Esophagus (tissue), 2 donors: ENCODE measurements around the gene ZNF236. TPM values are rescaled to one million over a fixed set of nuclear protein-coding genes. Genes with fewer than 3 reads are reported as not detected.

Experiments
- H3K27ac ChIP-seq, 2 donors: one replicate each; pipeline ENCODE4 v1.5.1; 2013; ENCODE audit warnings: low read depth in 2 of 2, mild to moderate bottlenecking in 2 of 2, inconsistent platforms in 1 of 2, low read length in 1 of 2, moderate library complexity in 1 of 2
- H3K27me3 ChIP-seq, 2 donors: one replicate each; pipeline ENCODE4 v1.6.1; 2013; ENCODE audit warnings: low read length in 2 of 2, control low read depth in 1 of 2, mild to moderate bottlenecking in 1 of 2; ENCODE audit not compliant: insufficient read depth in 2 of 2, control insufficient read depth in 1 of 2
- H3K36me3 ChIP-seq, 2 donors: one replicate each; pipeline ENCODE4 v1.6.1; 2013; ENCODE audit warnings: low read length in 1 of 2; ENCODE audit not compliant: control insufficient read depth in 2 of 2, insufficient read depth in 2 of 2
- H3K4me1 ChIP-seq, 2 donors: one replicate each; pipeline ENCODE4 v1.6.1; 2013; ENCODE audit warnings: low read length in 1 of 2; ENCODE audit not compliant: control insufficient read depth in 2 of 2, insufficient read depth in 2 of 2
- H3K4me3 ChIP-seq, 2 donors: one replicate each; pipeline ENCODE4 v1.5.1; 2013; ENCODE audit warnings: low read length in 2 of 2, mild to moderate bottlenecking in 2 of 2, low read depth in 1 of 2, moderate library complexity in 1 of 2
- H3K9me3 ChIP-seq, 2 donors: one replicate each; pipeline ENCODE4 v1.6.1; 2013; ENCODE audit warnings: mild to moderate bottlenecking in 2 of 2, low read depth in 1 of 2, low read length in 1 of 2, moderate library complexity in 1 of 2; ENCODE audit not compliant: control insufficient read depth in 2 of 2, insufficient read depth in 1 of 2
- WGBS, 2 donors: extraction: QIAGEN DNeasy Blood & Tissue Kit; methylation state at CpG; one replicate each; pipeline ENCODE4 v1.1.7; 2013; 5-methylcytosine and 5-hydroxymethylcytosine counted together
- polyA plus RNA-seq, 2 donors: library from polyadenylated mRNA; stranded (reverse); fragments of 200-250 nt; gene quantifications; one replicate each; pipeline ENCODE4 v1.2.3, GENCODE V29; 2013
- donor health status: healthy with polysubstance abuse.
- donor health status: Bipolar disorder and iron deficiency.

Gene ZNF236
- polyA plus RNA-seq, 2 donors, result 1.3 to 3.0 TPM

DNA sequence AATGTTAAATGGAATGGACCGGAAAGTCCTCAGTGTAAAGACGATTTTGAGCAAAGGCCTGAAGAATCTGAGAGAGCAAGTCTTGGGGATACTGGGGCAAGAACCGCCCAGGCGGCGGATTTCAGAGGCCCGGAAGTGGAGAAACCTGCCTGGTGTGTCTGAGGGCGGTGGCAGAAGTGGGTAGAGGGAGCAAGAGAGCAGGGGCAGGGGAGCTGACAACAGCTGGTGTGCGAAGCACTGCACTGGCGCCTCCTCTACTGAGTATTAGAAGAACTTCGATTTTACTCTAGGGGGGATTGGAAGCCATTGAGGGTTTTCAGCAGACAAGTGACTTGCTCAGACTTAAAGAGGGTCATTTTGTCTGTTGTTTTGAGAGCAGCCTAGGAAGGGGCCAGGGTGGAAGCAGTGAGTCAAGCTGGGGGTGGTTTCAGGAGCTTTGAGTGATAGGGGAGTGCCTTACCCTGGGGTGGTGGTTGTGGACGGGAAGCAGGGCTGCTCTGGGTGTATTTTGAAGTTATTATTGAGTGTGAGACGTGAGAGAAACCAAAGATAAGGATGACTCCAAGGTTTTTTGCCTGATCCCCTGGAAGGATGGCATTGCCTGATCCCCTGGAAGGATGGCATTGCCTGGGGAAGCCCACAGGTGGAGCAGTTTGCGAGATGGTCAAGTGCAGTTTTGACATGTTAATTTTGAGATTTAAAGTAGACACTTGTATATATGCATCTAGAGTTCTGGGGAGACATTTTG is 52.5 kb downstream of the ZNF236 start:
- Histone ChIP-seq H3K9me3 (peaks cover 0 to 2% of the 10 kb centered on the region in 2 donors), H3K36me3 (peaks cover 4 to 13% of the 10 kb centered on the region in 2 donors)
- WGBS, 2 donors, result 86 to 88% methylated on average over 13 of the region's 13 CpGs

DNA sequence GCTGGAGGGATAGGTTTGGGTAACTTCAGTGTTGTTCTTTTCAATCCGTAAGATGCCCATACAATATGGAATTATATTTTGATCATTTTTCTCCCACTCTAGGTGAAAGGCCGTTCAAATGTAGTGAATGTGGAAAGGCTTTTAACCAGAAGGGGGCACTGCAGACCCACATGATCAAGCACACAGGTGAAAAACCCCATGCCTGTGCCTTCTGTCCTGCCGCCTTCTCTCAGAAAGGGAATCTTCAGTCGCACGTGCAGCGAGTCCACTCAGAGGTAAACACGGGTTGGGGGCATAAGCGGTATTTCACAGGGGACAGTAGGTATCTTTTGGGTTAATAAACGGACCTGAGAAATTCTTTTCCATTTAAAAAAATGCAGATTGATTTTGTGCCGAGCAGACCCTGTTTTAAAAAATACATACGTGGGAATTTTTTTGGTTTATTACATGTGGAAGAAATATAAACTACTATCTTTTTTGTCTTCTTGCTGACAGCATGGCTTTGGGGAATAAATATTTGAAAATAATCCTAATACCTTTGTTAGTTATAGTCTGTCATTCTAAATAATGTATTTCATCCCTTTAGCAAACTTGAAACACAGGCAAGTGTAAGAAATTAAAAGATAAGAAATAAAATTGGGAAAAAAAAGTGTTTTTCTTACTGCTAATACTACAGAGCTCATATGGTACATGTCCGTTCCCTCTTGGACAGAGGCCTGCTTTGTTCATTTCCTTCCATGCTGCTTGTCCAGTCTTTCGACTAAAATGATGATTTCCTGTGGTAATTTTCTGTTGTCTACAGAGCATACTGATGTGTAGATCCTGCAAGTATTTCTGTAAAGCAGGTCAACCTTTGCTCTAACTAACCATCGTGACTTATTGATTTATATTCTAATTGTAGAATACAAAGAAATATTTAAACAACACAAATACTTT is 53.3 kb downstream of the ZNF236 start:
- WGBS, 2 donors, result 64 to 67% methylated on average over 14 of the region's 14 CpGs
- peaks cover 0 to 2% of the 10 kb centered on the region in 2 donors for H3K9me3 ChIP-seq
- no peak overlapping the region for H3K4me3 ChIP-seq
- no peaks in the 10 kb centered on the region for H3K4me1 ChIP-seq
- H3K27ac ChIP-seq, result no peak overlapping the region
- H3K27me3 ChIP-seq, result no peaks in the 10 kb centered on the region
- peaks cover 7 to 14% of the 10 kb centered on the region in 2 donors for H3K36me3 ChIP-seq

More for the DNA sequence above, 52.5 kb downstream of the ZNF236 start:
- H3K4me3 ChIP-seq, result no peak overlapping the region
- no peaks in the 10 kb centered on the region for H3K27me3 ChIP-seq
- no peak overlapping the region for H3K27ac ChIP-seq
- no peaks in the 10 kb centered on the region for H3K4me1 ChIP-seq

DNA sequence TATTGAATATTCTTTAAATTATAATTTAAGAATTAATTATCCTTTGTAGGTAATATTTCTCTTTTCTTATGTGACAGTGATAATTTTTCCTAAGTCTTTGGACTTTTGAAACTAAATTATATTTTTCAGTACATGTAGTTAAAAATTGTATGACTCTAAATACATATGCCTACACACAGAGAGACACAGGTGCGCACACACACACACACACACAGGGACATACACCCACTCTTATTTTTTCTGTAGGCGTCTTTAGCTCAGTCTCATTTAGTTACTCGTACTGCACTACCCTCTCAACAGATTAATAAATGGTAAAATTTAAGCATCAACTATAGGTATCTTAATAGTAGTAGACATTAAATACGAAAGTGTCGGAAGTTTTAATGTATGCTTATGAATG is 56.1 kb downstream of the ZNF236 start:
- no peaks in the 10 kb centered on the region for H3K27me3 ChIP-seq
- H3K4me1 ChIP-seq, result no peaks in the 10 kb centered on the region
- H3K9me3 ChIP-seq, result peaks cover 0 to 2% of the 10 kb centered on the region in 2 donors
- no peak overlapping the region for H3K4me3 ChIP-seq
- WGBS, 2 donors, result 86 to 89% methylated on average over 5 of the region's 5 CpGs
- H3K36me3 ChIP-seq, result peaks cover 8 to 23% of the 10 kb centered on the region in 2 donors
- H3K27ac ChIP-seq, result no peak overlapping the region

DNA sequence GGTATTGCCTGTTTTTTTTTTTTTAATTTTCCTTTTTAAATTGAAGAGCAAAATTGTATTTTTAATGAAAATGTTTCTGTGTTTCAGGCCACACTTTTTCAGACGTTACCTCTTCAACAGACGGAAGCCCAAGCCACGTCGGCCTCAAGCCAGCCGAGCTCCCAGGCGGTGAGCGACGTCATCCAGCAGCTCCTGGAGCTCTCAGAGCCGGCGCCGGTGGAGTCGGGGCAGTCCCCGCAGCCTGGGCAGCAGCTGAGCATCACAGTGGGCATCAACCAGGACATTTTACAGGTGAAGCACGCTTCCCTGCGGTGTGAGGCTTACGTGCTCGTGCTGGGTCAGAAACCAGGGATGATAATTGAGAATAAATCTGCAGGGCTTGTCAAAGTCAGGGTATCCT is 57.7 kb downstream of the ZNF236 start:
- H3K9me3 ChIP-seq, result no peaks in the 10 kb centered on the region
- peaks cover 8 to 19% of the 10 kb centered on the region in 2 donors for H3K36me3 ChIP-seq
- H3K4me1 ChIP-seq, result no peaks in the 10 kb centered on the region
- H3K27me3 ChIP-seq, result no peaks in the 10 kb centered on the region
- WGBS, 2 donors, result 96 to 97% methylated on average over 17 of the region's 17 CpGs
- H3K27ac ChIP-seq, result no peak overlapping the region
- no peak overlapping the region for H3K4me3 ChIP-seq

DNA sequence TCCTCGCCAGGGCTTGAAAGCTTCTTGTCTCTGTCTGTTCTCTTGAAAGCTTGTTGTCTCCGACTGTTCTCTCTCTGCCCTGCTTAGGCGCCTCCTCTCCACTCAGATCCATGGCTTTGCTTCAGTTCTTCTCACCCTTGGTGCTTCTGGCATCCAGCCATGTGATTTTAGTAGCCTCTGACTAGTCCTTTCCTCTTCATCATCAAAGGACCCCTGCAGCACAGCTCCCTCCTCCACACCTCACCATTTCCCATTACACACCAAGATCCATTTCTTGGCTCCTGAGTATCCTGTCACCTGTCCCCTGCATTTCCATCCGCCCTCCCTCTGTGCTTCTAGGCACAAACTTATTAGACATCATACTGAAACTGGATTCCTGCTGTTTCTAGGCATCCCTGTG is 59.4 kb downstream of the ZNF236 start:
- Histone ChIP-seq H3K4me1 (no peaks in the 10 kb centered on the region), H3K27me3 (no peaks in the 10 kb centered on the region), H3K9me3 (no peaks in the 10 kb centered on the region), H3K36me3 (peaks cover 14 to 27% of the 10 kb centered on the region in 2 donors), H3K27ac (no peak overlapping the region), H3K4me3 (no peak overlapping the region)
- 94 to 96% methylated on average over 4 of the region's 4 CpGs for WGBS, 2 donors

DNA sequence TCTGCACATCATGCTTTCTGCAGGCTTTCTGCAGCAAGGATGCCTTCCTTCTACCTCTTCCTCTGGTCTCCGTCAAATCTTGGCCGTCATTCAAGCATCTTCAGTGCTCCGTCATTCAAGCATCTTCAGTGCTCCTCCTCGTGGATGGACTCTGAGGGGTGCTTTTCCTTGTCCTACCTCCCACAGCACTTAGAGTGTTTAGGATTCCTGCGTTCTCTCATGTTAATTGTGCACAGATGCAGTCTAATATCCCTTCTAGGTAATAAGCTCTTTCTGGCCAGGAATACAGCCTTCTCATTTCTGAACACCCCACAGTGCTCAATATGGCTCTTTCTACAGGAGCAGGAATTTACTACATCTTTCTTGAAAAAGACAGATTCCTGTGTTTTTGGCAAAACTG is 59.8 kb downstream of the ZNF236 start:
- 73 to 81% methylated on average over 5 of the region's 5 CpGs for WGBS, 2 donors
- no peak overlapping the region for H3K27ac ChIP-seq
- H3K4me1 ChIP-seq, result no peaks in the 10 kb centered on the region
- H3K9me3 ChIP-seq, result no peaks in the 10 kb centered on the region
- H3K4me3 ChIP-seq, result no peak overlapping the region
- peaks cover 14 to 27% of the 10 kb centered on the region in 2 donors for H3K36me3 ChIP-seq
- no peaks in the 10 kb centered on the region for H3K27me3 ChIP-seq

DNA sequence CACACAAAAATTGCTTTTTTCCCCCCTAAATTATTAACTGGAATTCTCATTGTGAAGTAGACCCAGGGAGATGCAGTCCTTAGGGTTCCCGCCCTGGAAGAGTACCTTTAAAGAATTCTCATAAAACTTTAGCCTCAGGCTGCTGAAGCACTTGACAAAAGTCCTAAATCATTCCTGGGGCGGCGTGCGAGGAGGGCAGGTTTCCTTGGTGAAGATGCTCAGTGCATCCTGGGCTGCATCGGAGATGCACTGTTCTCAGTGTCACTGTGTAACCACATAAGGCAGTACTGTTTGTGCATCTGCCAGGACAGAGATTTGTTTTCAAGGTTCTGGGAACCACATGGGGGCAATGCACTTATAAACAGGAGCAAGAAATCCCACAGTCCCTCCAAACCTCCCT is 62.6 kb downstream of the ZNF236 start:
- Histone ChIP-seq H3K4me3 (no peak overlapping the region), H3K27ac (no peak overlapping the region), H3K4me1 (no peaks in the 10 kb centered on the region), H3K27me3 (no peaks in the 10 kb centered on the region), H3K36me3 (peaks cover 14 to 35% of the 10 kb centered on the region in 2 donors), H3K9me3 (no peaks in the 10 kb centered on the region)
- WGBS, 2 donors, result 94 to 95% methylated on average over 5 of the region's 5 CpGs

DNA sequence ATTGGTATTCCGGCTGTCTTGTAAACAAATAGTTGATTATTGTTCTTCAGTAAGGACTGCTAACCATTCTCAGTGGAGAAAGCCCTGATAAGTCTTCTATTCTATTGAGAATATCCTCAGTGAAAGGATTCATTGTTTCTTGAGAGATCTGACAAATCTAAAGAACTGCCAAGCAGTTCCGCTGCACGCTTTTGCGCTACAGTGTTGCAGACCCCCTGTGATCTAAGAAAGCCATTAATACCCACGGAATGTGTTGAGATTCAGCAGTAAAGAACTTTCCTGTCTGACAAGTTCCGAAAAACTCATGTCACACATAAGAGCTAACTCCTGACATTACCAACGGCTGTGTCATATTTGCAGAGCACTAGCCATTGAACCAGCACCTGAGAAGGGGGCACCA is 63.8 kb downstream of the ZNF236 start:
- WGBS, 2 donors, result 85 to 90% methylated on average over 7 of the region's 7 CpGs

DNA sequence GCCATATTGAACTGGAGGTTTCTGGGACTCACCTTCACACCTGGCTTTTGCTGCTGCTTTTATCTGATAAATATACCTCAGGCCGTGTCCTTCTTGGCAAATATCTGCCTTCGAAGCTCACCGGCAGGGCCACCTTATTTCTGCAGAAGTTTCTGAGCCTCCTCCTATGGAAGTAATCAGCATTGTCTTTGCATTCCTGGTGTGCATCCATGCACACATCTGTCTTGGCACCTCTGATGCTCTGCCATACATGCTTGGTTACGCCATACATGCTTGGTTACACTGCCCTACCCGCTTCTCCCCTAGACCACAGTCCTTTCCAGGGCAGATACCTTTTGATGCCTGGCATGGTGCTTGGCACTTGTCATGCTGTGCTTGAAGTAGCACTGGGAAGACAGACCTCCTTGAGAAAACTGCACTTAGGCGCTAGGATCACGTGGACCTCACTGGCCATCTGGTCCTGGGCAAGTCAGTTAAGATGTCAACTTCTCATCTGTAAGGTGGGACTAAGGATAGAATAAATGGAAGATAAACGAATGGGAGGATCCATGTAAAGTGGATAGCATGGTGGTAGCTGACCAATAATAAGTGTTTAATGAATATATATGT is 66.8 kb downstream of the ZNF236 start:
- Histone ChIP-seq H3K4me3 (no peak overlapping the region), H3K4me1 (no peaks in the 10 kb centered on the region), H3K27me3 (no peaks in the 10 kb centered on the region), H3K36me3 (peaks cover 6 to 18% of the 10 kb centered on the region in 2 donors), H3K9me3 (no peaks in the 10 kb centered on the region), H3K27ac (no peak overlapping the region)
- WGBS, 2 donors, result 77% methylated on average over 8 of the region's 8 CpGs

More for the DNA sequence above, 63.8 kb downstream of the ZNF236 start:
- Histone ChIP-seq H3K9me3 (no peaks in the 10 kb centered on the region), H3K27ac (no peak overlapping the region), H3K4me3 (no peak overlapping the region), H3K36me3 (peaks cover 11 to 29% of the 10 kb centered on the region in 2 donors), H3K4me1 (no peaks in the 10 kb centered on the region), H3K27me3 (no peaks in the 10 kb centered on the region)
